ENCODE measurements around the gene PPARD. TPM values are rescaled to one million over a fixed set of nuclear protein-coding genes. Genes with fewer than 3 reads are reported as not detected.
"Not testable (repeated sequence)": the region's sequence is repeated elsewhere in the genome, so short reads cannot be mapped to it uniquely, and the experiment has no call there.

The PPARD gene
- total RNA-seq, 1 experiment from 2014 or later, result 38.4 TPM

- intact Hi-C loops (cut with micrococcal nuclease); RAD21 ChIA-PET (ENCODE audit: low non-redundant PET in 1 of 2, low total read pairs in 2 of 2, uncharacterized antibody in 2 of 2, unreplicated experiment in 2 of 2); H3K4me3 ChIP-seq (replicated peaks in 1 of 2; ENCODE audit: low read depth in 1 of 2, low read length in 2 of 2); H3K4me2 ChIP-seq (ENCODE audit: low read length); ATAC-seq; H3K4me1 ChIP-seq (ENCODE audit: control insufficient read depth in 1 of 2, insufficient read depth in 2 of 2, low read length in 2 of 2); H4K20me1 ChIP-seq (ENCODE audit: insufficient read depth); H3K27ac ChIP-seq (ENCODE audit: low read depth, low read length); H3K9me2 ChIP-seq (ENCODE audit: insufficient read depth); CTCF ChIA-PET; H3K9ac ChIP-seq (ENCODE audit: low read length); H3K36me3 ChIP-seq (ENCODE audit: control insufficient read depth in 1 of 2, insufficient read depth in 2 of 2, low read length in 2 of 2); H3K79me2 ChIP-seq (ENCODE audit: insufficient read depth, low read length); H3K27me3 ChIP-seq (ENCODE audit: insufficient read depth, low read length); H2AFZ ChIP-seq (ENCODE audit: low read depth, low read length, poor library complexity, severe bottlenecking); BruUV-seq (replicated peaks); DNase-seq (ENCODE audit: low read depth, low spot score); POLR2A ChIA-PET: not testable (repeated sequence)
- H3K9me3 ChIP-seq (ENCODE audit: control insufficient read depth in 1 of 2, insufficient read depth in 1 of 2, low read depth in 1 of 2, low read length in 2 of 2), result peaks cover 0 to 15% of the 10 kb centered on the region in 2 experiments; a peak in 2 of 4 replicates
These were observed 90.3 kb downstream of the PPARD start for GRCh38 chr6:35432702-35433101.

- ATAC-seq (0 out of 2 replicates have a peak, but pooled peaks have one; percentile 20), DNase-seq (ENCODE audit: low read depth, low spot score) (no peak)
- no peak overlapping the region for H2AFZ ChIP-seq (ENCODE audit: low read depth, low read length, poor library complexity, severe bottlenecking)
- no peaks in the 10 kb centered on the region for H3K4me1 ChIP-seq (ENCODE audit: control insufficient read depth in 1 of 2, insufficient read depth in 2 of 2, low read length in 2 of 2)
- H3K27ac ChIP-seq (ENCODE audit: low read depth, low read length), result no peak overlapping the region
- CTCF ChIA-PET, result interaction anchor here (1.0 kb wide), 1 partner anchor 94 kb away, joined by 3 read pairs; the partner anchor contains the start of gene PPARD
- RAD21 ChIA-PET (ENCODE audit: low non-redundant PET in 1 of 2, low total read pairs in 2 of 2, uncharacterized antibody in 2 of 2, unreplicated experiment in 2 of 2), result no interaction called here
- H3K27me3 ChIP-seq (ENCODE audit: insufficient read depth, low read length), result no peaks in the 10 kb centered on the region
- no peaks in the 10 kb centered on the region for H3K9me2 ChIP-seq (ENCODE audit: insufficient read depth)
- no peaks in the 10 kb centered on the region for H3K79me2 ChIP-seq (ENCODE audit: insufficient read depth, low read length)
- no peak overlapping the region for H3K9ac ChIP-seq (ENCODE audit: low read length)
- TF ChIP-seq REST (IDR thresholded peaks at IDR 0.05; ENCODE audit: low read depth) (no peak), EZH2phosphoT487 (IDR thresholded peaks at IDR 0.05; ENCODE audit: borderline replicate concordance) (no peak), ELF1 (IDR thresholded peaks at IDR 0.05; ENCODE audit: borderline replicate concordance, low read depth) (no peak), CEBPB (IDR thresholded peaks at IDR 0.05; ENCODE audit: low read depth) (no peak), JUND (IDR thresholded peaks at IDR 0.05) (no peak), MAX (IDR thresholded peaks at IDR 0.05) (no peak), RAD21 (IDR thresholded peaks at IDR 0.05; ENCODE audit: low read depth) (no peak), EGR1 (IDR thresholded peaks at IDR 0.05; ENCODE audit: low read depth) (no peak), SRF (IDR thresholded peaks at IDR 0.05; ENCODE audit: low read depth) (no peak), SP1 (IDR thresholded peaks at IDR 0.05; ENCODE audit: low read depth) (no peak), POLR2A (IDR thresholded peaks at IDR 0.05; ENCODE audit: borderline replicate concordance, extremely low read depth, insufficient read depth, insufficient read length) (no peak), CBX3 (IDR thresholded peaks at IDR 0.05; ENCODE audit: low read depth) (no peak), SIN3A (IDR thresholded peaks at IDR 0.05; ENCODE audit: low read depth) (no peak), ZNF274 (IDR thresholded peaks at IDR 0.05; ENCODE audit: low read depth, low read length) (no peak), EZH2 (IDR thresholded peaks at IDR 0.05) (no peak), ZFX (IDR thresholded peaks at IDR 0.05) (no peak), ZBTB33 (IDR thresholded peaks at IDR 0.05; ENCODE audit: extremely low read depth, insufficient replicate concordance, low read length) (no peak)
- no peak overlapping the region for H3K4me3 ChIP-seq (replicated peaks in 1 of 2; ENCODE audit: low read depth in 1 of 2, low read length in 2 of 2)
- peaks cover 0 to 1% of the 10 kb centered on the region in 2 experiments; a peak in 2 of 4 replicates for H3K9me3 ChIP-seq (ENCODE audit: control insufficient read depth in 1 of 2, insufficient read depth in 1 of 2, low read depth in 1 of 2, low read length in 2 of 2)
- POLR2A ChIA-PET, result no interaction called here
- intact Hi-C loops (cut with micrococcal nuclease), result no loop called here
- H3K4me2 ChIP-seq (ENCODE audit: low read length), result no peak overlapping the region
- BruUV-seq (replicated peaks), result no TSS peak
- no peaks in the 10 kb centered on the region for H3K36me3 ChIP-seq (ENCODE audit: control insufficient read depth in 1 of 2, insufficient read depth in 2 of 2, low read length in 2 of 2)
- H4K20me1 ChIP-seq (ENCODE audit: insufficient read depth), result no peaks in the 10 kb centered on the region
These were observed 92.9 kb downstream of the PPARD start for GRCh38 chr6:35435074-35435837.
